Thyroid gland (tissue), 4 donors: Measurements from ENCODE around the gene TTC3. TPM values are rescaled to one million over a fixed set of nuclear protein-coding genes. Genes with fewer than 3 reads are reported as not detected.

Experiments used
- DNase-seq, 2 donors: peaks; one replicate each; pipeline ENCODE4 v3.0.0-alpha.2; 2019
- H3K27ac ChIP-seq, 3 donors: fragments of 200-600 bp; sonication (generic); 1 replicate in 2 of 3; 2 replicates in 1 of 3; pipeline ENCODE4 v1.5.1; 2016 to 2019; ENCODE audit warnings: mild to moderate bottlenecking in 1 of 3, moderate library complexity in 1 of 3
- H3K27me3 ChIP-seq: fragments of 200-600 bp; sonication (generic); one replicate; pipeline ENCODE4 v1.5.1; 2019
- H3K36me3 ChIP-seq, 2 donors: fragments of 200-600 bp; sonication (generic); one replicate each; pipeline ENCODE4 v1.5.1; 2016 to 2019
- H3K4me1 ChIP-seq, 2 donors: fragments of 200-600 bp; sonication (generic); one replicate each; pipeline ENCODE4 v1.5.1; 2017 to 2019
- H3K4me3 ChIP-seq, 3 donors: fragments of 200-600 bp; sonication (generic); replicated peaks in 1 of 3; 1 replicate in 2 of 3; 2 replicates in 1 of 3; pipeline ENCODE4 v1.5.1; 2016; ENCODE audit warnings: mild to moderate bottlenecking in 1 of 3
- H3K9me3 ChIP-seq: fragments of 200-600 bp; sonication (generic); one replicate; pipeline ENCODE4 v1.5.1; 2017
- CTCF ChIP-seq, 6 experiments: fragments of 200-600 bp in 3 of 6; fragments of 450-650 bp in 3 of 6; sonication (generic) in 3 of 6; IDR thresholded peaks; one replicate each; pipeline ENCODE4 v1.5.1; 2016 to 2019; ENCODE audit warnings: antibody characterized with exemption in 6 of 6, mild to moderate bottlenecking in 2 of 6, inconsistent platforms in 1 of 6, moderate library complexity in 1 of 6
- POLR2A ChIP-seq, 2 donors: fragments of 450-650 bp; IDR thresholded peaks; one replicate each; pipeline ENCODE4 v1.6.1; 2017; ENCODE audit warnings: antibody characterized with exemption in 2 of 2, mild to moderate bottlenecking in 2 of 2, moderate library complexity in 1 of 2
- WGBS, 2 donors: methylation state at CpG; one replicate each; pipeline ENCODE4 v1.1.5; 2017; 5-methylcytosine and 5-hydroxymethylcytosine counted together
- intact Hi-C: fragments of 100-400 bp; cut with DNase I; formaldehyde crosslinking; loops from one replicate; pipeline ENCODE4 v1.15.1; 2023
- total RNA-seq, 4 donors: library from RNA; depleted of rRNA; stranded (reverse); fragments of >200 nt; gene quantifications; one replicate each; pipeline ENCODE4 v1.2.3, GENCODE V29; 2016

The TTC3 gene
- total RNA-seq, 4 donors from 2014 or later: 206 to 286 (median 251) TPM

DNA sequence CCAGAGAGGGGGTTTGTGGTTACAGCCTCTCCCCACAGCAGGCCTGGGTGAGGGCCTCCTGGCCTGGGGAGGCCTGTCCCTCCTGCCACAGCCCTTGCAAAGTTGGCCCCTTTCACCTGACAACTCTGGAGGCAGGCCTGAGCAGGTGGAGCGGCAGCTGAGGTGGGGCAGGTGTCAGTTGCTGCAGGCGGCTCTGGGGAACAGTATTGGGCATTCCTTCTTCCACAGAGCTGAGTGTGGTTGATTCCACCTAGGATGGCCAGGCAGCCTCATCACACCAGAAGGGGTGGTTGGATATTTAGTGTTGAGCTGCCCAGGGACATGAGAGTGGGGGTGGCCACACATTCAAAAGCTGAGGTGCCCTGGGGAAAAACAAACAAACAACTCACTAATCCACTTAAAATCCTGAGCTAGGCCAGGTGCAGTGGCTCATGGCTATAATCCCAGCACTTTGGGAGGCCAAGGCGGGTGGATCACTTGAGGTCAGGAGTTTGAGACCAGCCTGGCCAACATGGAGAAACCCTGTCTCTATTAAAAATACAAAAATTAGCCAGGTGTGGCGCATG is 31.3 kb upstream of the TTC3 start:
- Histone ChIP-seq H3K27ac (no peak overlapping the region), H3K4me3 (no peak overlapping the region), H3K27me3 (no peaks in the 10 kb centered on the region), H3K4me1 (no peaks in the 10 kb centered on the region), H3K36me3 (no peaks in the 10 kb centered on the region), H3K9me3 (no peaks in the 10 kb centered on the region)
- no peak for DNase-seq
- intact Hi-C loops: no loop called here
- WGBS, 2 donors: 92 to 100% methylated on average over 4 of the region's 4 CpGs
- TF ChIP-seq POLR2A (IDR thresholded peaks at IDR 0.05) (no peak), CTCF (IDR thresholded peaks at IDR 0.05) (no peak)

- Histone ChIP-seq H3K4me3 (no peak overlapping the region), H3K27ac (no peak overlapping the region), H3K27me3 (no peaks in the 10 kb centered on the region), H3K4me1 (no peaks in the 10 kb centered on the region), H3K36me3 (no peaks in the 10 kb centered on the region), H3K9me3 (no peaks in the 10 kb centered on the region)
- DNase-seq: no peak
- intact Hi-C loops: no loop called here
- TF ChIP-seq CTCF (IDR thresholded peaks at IDR 0.05) (no peak), POLR2A (IDR thresholded peaks at IDR 0.05) (no peak)
- WGBS, 2 donors: 86 to 92% methylated on average over 6 of the region's 6 CpGs
These were observed 29.2 kb upstream of the TTC3 start for GRCh38 chr21:37043818-37044217.

DNA sequence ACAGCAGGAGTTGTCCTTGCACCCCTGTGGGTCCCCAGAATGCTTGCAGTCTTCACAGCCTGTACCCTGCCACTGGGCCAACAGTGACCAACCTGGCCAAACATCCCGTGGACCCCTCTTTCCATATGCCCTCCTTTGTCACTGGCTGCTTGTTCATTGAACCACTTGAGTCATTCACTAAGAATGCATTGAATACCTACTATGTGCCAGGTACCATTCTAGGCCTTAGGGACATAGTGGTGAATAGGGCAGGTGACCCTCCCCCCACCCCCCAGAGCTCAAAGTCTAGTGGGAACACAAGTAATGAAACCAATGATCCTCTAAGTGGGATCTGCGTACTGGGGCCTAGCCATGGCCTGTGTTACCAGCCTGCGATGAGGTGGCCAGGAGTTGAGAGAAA is 28.4 kb upstream of the TTC3 start:
- WGBS, 2 donors: 98 to 99% methylated on average over 3 of the region's 3 CpGs
- intact Hi-C loops: no loop called here

GRCh38 chr21:37045149-37045548 is 27.9 kb upstream of the TTC3 start:
- Histone ChIP-seq H3K27me3 (no peaks in the 10 kb centered on the region), H3K27ac (no peak overlapping the region), H3K9me3 (no peaks in the 10 kb centered on the region), H3K4me1 (no peaks in the 10 kb centered on the region), H3K4me3 (no peak overlapping the region), H3K36me3 (no peaks in the 10 kb centered on the region)
- WGBS, 2 donors: 77 to 88% methylated on average over 6 of the region's 6 CpGs
- TF ChIP-seq CTCF (IDR thresholded peaks at IDR 0.05): no peak
- intact Hi-C loops: no loop called here
- DNase-seq: no peak

More for the DNA sequence above, 28.4 kb upstream of the TTC3 start:
- H3K4me1 ChIP-seq: no peaks in the 10 kb centered on the region
- no peak for DNase-seq
- H3K4me3 ChIP-seq: no peak overlapping the region
- H3K9me3 ChIP-seq: no peaks in the 10 kb centered on the region
- H3K27me3 ChIP-seq: no peaks in the 10 kb centered on the region
- no peak overlapping the region for H3K27ac ChIP-seq
- no peaks in the 10 kb centered on the region for H3K36me3 ChIP-seq
- TF ChIP-seq CTCF (IDR thresholded peaks at IDR 0.05) (no peak), POLR2A (IDR thresholded peaks at IDR 0.05) (no peak)

- Histone ChIP-seq H3K27ac (no peak overlapping the region), H3K4me1 (no peaks in the 10 kb centered on the region), H3K36me3 (no peaks in the 10 kb centered on the region), H3K4me3 (no peak overlapping the region), H3K27me3 (no peaks in the 10 kb centered on the region), H3K9me3 (no peaks in the 10 kb centered on the region)
- no peak for DNase-seq
- TF ChIP-seq CTCF (IDR thresholded peaks at IDR 0.05) (no peak), POLR2A (IDR thresholded peaks at IDR 0.05) (no peak)
- 77 to 81% methylated on average over 6 of the region's 6 CpGs for WGBS, 2 donors
- intact Hi-C loops: no loop called here
These were observed 27.5 kb upstream of the TTC3 start for GRCh38 chr21:37045556-37045955.
